ENCODE measurements around the gene DMD.

DNA sequence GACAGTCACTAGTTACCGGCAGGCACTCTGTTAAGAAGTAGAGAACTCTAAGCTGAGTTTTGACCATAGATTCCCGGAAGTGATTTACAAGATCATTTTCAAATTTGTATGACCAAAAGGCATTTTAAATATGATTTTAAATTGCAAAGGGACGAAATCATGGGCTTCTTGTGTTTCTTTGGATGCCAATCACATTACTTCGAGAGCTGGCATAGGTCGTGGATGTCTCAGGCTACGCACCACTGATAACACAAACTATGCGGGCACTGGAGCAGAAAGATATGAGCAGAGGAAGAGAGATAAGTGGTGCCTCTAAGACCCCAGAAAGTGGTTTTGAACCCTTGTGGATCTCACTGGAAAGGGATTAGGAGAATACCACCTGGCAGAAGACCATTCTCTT, 1845.3 kb downstream of the DMD start:
- TF ChIP-seq, protein P1, sequence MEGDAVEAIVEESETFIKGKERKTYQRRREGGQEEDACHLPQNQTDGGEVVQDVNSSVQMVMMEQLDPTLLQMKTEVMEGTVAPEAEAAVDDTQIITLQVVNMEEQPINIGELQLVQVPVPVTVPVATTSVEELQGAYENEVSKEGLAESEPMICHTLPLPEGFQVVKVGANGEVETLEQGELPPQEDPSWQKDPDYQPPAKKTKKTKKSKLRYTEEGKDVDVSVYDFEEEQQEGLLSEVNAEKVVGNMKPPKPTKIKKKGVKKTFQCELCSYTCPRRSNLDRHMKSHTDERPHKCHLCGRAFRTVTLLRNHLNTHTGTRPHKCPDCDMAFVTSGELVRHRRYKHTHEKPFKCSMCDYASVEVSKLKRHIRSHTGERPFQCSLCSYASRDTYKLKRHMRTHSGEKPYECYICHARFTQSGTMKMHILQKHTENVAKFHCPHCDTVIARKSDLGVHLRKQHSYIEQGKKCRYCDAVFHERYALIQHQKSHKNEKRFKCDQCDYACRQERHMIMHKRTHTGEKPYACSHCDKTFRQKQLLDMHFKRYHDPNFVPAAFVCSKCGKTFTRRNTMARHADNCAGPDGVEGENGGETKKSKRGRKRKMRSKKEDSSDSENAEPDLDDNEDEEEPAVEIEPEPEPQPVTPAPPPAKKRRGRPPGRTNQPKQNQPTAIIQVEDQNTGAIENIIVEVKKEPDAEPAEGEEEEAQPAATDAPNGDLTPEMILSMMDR (IDR thresholded peaks at IDR 0.05) = no peak
- TF ChIP-seq EP300 (IDR thresholded peaks at IDR 0.05) = no peak
- no peak for TF ChIP-seq POLR2A (IDR thresholded peaks at IDR 0.05)
- no peak for TF ChIP-seq POLR2AphosphoS5 (IDR thresholded peaks at IDR 0.05)

All from sigmoid colon (tissue), 4 donors.